A673 (cell line): ENCODE data around the gene CFAP68. TPM values are rescaled to one million over a fixed set of nuclear protein-coding genes. Genes with fewer than 3 reads are reported as not detected.

ENCODE experiments used
- BruUV-seq: library from RNA; stranded (reverse); fragments of 400-500 nt; replicated peaks from 2 replicates; lab custom pipeline; 2021; lab: Mats Ljungman, UMichigan
- CTCF ChIA-PET: fragments of 300-600 bp; sonication (Branson Sonifier 250); formaldehyde crosslinking; loops from one replicate; lab custom pipeline; 2022; ENCODE audit warnings: antibody characterized with exemption; lab: Charles Lee
- POLR2A ChIA-PET: fragments of 300-600 bp; sonication (Branson Sonifier 250); formaldehyde crosslinking; loops from one replicate; lab custom pipeline; 2022; ENCODE audit warnings: antibody characterized with exemption; ENCODE audit not compliant: low non-redundant PET; lab: Charles Lee
- DNase-seq: peaks from one replicate; pipeline ENCODE4 v3.0.0-alpha.2; 2015; ENCODE audit warnings: low spot score
- H3K27ac ChIP-seq: fragments of 200-600 bp; sonication (generic); 2 replicates; pipeline ENCODE4 v1.5.1; 2016; ENCODE audit warnings: mixed run types, low read depth, mild to moderate bottlenecking, mixed read lengths, antibody characterized with exemption, low read length; ENCODE audit not compliant: poor library complexity, severe bottlenecking
- H3K27me3 ChIP-seq: fragments of 200-600 bp; sonication (generic); replicated peaks from 2 replicates; pipeline ENCODE4 v1.6.1; 2017; ENCODE audit warnings: mixed run types, low read depth, mild to moderate bottlenecking, mixed read lengths, antibody characterized with exemption, low read length; ENCODE audit not compliant: insufficient read depth, poor library complexity
- H3K36me3 ChIP-seq: fragments of 200-600 bp; sonication (generic); 2 replicates; pipeline ENCODE4 v1.6.1; 2016; ENCODE audit warnings: mixed run types, mild to moderate bottlenecking, mixed read lengths, antibody characterized with exemption, low read length; ENCODE audit not compliant: insufficient read depth, poor library complexity, severe bottlenecking
- H3K4me1 ChIP-seq: fragments of 200-600 bp; sonication (generic); 2 replicates; pipeline ENCODE4 v1.6.1; 2017; ENCODE audit warnings: mixed run types, mild to moderate bottlenecking, mixed read lengths, antibody characterized with exemption, low read length; ENCODE audit not compliant: insufficient read depth, poor library complexity, severe bottlenecking
- H3K4me3 ChIP-seq: fragments of 200-600 bp; sonication (generic); 2 replicates; pipeline ENCODE4 v1.5.1; 2016; ENCODE audit warnings: low read depth, mixed run types, mild to moderate bottlenecking, mixed read lengths, low read length; ENCODE audit not compliant: poor library complexity, severe bottlenecking
- H3K9me3 ChIP-seq: fragments of 200-600 bp; sonication (generic); 2 replicates; pipeline ENCODE4 v1.6.1; 2016; ENCODE audit warnings: mixed run types, low read depth, mild to moderate bottlenecking, mixed read lengths, antibody characterized with exemption, low read length; ENCODE audit not compliant: poor library complexity, severe bottlenecking
- EZH2 ChIP-seq: fragments of 200-600 bp; sonication (generic); IDR thresholded peaks from 2 replicates; pipeline ENCODE4 v1.6.1; 2017; ENCODE audit warnings: borderline replicate concordance, low read depth, mild to moderate bottlenecking, mixed read lengths, antibody characterized with exemption, low read length; ENCODE audit not compliant: poor library complexity, severe bottlenecking
- intact Hi-C: fragments of 100-400 bp; cut with micrococcal nuclease; formaldehyde crosslinking; loops from one replicate; pipeline ENCODE4 v1.10.0; 2022; ENCODE audit not compliant: unreplicated experiment
- total RNA-seq: library from RNA; stranded (reverse); gene quantifications from 2 replicates; pipeline ENCODE4 v1.2.3, GENCODE V29; 2021
- TF ChIP-seq, protein P1 (sequence below): fragments of 300-800, 200-600 bp; sonication (generic); conservative IDR thresholded peaks from 2 replicates; pipeline ENCODE4 v1.5.1; 2017; ENCODE audit warnings: low read depth, mild to moderate bottlenecking, antibody characterized with exemption, low read length, moderate library complexity, mixed read lengths

Gene CFAP68
- total RNA-seq, 1 experiment from 2014 or later, result 16.9 TPM

DNA sequence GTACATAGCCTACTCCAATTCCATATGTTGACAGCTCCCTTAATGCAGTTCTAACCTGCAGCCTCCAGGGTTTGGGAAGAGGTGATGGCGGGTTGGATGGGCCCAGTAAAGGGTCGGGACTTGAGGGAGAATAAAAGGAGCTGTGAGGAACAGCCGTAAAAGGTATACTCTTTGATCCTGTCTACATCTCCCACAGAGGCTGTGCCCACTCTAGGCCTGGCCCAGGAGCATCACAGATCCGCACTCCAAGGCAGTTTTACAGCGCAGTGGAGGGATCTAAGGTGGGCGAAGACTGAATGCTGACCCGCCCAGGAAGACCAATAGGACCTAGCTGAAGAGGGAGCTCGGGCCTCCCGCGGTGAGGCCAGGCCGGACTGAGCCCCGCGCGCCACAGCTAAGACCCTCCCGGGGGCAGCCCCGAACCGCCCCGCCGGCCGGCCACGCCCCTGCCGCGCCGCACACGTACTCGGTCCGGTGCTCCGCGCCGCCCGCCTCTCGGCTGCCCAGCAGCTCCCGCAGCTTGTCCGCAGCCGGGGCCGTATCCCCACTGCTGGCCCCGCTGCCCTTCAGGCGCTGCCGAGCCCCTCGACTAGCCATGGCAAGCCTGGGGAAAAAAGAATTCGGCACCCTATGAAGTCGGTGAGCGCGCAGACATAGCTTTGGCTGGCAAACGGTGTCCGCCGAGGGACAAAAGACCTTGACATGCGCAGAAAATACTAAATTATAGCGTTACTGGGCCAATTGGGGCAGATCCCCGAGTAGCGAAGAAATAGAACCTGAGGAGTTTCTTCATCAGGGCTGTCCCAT, 8.3 kb upstream of the CFAP68 start, which contains the start of gene ALG9:
Gene ALG9, minus strand, starts transcription at position 696 of the 807 bp plus-strand sequence. Its CDS starts 99 bp downstream, at position 597.
- intact Hi-C loops, result loop anchor here (10.0 kb wide), 3 partner anchors 154 to 414 kb away; partner anchors contain the start of genes BCO2 and DLAT
- DNase-seq, result peak; percentile 88
- TF ChIP-seq, protein P1, sequence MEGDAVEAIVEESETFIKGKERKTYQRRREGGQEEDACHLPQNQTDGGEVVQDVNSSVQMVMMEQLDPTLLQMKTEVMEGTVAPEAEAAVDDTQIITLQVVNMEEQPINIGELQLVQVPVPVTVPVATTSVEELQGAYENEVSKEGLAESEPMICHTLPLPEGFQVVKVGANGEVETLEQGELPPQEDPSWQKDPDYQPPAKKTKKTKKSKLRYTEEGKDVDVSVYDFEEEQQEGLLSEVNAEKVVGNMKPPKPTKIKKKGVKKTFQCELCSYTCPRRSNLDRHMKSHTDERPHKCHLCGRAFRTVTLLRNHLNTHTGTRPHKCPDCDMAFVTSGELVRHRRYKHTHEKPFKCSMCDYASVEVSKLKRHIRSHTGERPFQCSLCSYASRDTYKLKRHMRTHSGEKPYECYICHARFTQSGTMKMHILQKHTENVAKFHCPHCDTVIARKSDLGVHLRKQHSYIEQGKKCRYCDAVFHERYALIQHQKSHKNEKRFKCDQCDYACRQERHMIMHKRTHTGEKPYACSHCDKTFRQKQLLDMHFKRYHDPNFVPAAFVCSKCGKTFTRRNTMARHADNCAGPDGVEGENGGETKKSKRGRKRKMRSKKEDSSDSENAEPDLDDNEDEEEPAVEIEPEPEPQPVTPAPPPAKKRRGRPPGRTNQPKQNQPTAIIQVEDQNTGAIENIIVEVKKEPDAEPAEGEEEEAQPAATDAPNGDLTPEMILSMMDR, result peak; percentile 30; the same call in 1 of the 2 replicates
- TF ChIP-seq EZH2, result no peak
- BruUV-seq, result no TSS peak
- H3K27me3 ChIP-seq, result no peaks in the 10 kb centered on the region
- peaks cover 23% of the 10 kb centered on the region for H3K36me3 ChIP-seq
- H3K4me3 ChIP-seq, result peak within 1 kb of the TSS; percentile 78
- ChIA-PET POLR2A (interaction anchor here (0.6 kb wide), 1 partner anchor 54 kb away, joined by 5 read pairs; no protein-coding TSS in a partner anchor), CTCF (interaction anchor here (0.5 kb wide), 2 partner anchors 66 to 93 kb away, joined by 3 to 6 read pairs; partner anchors contain the start of gene DIXDC1)
- peak within 1 kb of the TSS; percentile 78 for H3K27ac ChIP-seq
- peaks cover 7% of the 10 kb centered on the region for H3K4me1 ChIP-seq
- no peaks in the 10 kb centered on the region for H3K9me3 ChIP-seq

- CTCF ChIA-PET, result interaction anchor here (0.5 to 0.6 kb wide), 3 partner anchors 19 to 119 kb away, joined by 3 to 7 read pairs (median 4); partner anchors contain the start of gene DIXDC1
- BruUV-seq, result no TSS peak
- Histone ChIP-seq H3K4me1 (peaks cover 7% of the 10 kb centered on the region), H3K36me3 (peaks cover 19% of the 10 kb centered on the region), H3K4me3 (peak overlapping the region; percentile 78), H3K27me3 (no peaks in the 10 kb centered on the region), H3K9me3 (no peaks in the 10 kb centered on the region), H3K27ac (peak overlapping the region; percentile 78)
- TF ChIP-seq, protein P1, result no peak
- no peak for TF ChIP-seq EZH2
- POLR2A ChIA-PET, result interaction anchor here (0.6 kb wide), 1 partner anchor 245 kb away, joined by 4 read pairs; no protein-coding TSS in a partner anchor
- intact Hi-C loops, result loop anchor here (10.0 kb wide), 3 partner anchors 153 to 413 kb away; partner anchors contain the start of genes BCO2 and DLAT
- no peak for DNase-seq
Observed at GRCh38 chr11:111871693-111872161, 7.6 kb upstream of the CFAP68 start.

DNA sequence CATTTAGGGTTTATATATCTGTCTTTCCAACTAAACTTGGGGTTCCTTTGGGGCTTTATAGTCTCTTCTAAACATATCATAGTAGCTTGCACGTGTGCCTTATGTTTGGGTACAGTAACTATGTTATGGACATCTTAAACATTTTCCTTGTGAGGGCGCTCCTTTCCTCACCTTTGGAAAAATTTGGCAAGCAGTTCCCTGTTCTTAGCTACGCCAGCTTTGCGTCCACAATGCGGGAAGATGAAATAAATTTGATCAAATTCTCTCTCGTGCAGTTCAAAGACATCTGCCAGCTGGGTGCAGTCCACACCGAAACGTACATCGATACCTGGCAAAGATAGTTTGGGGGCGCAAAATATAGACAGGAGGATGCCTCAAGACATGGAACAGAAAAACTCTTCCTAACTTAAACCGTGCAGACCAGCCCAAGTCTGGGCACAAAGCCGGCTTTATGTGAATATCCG, 924 bp upstream of the CFAP68 start:
- H3K4me3 ChIP-seq, result peak overlapping the region; percentile 65
- DNase-seq, result no peak
- TSS peak; percentile 76 for BruUV-seq
- H3K27me3 ChIP-seq, result no peaks in the 10 kb centered on the region
- no peak for TF ChIP-seq EZH2
- TF ChIP-seq, protein P1, result no peak
- H3K27ac ChIP-seq, result peak overlapping the region; percentile 96
- POLR2A ChIA-PET, result no interaction called here
- intact Hi-C loops, result loop anchor here (5.0 to 10.0 kb wide), 5 partner anchors 99 to 406 kb away; partner anchors contain the start of genes BCO2, DLAT, NKAPD1 and PIH1D2
- H3K4me1 ChIP-seq, result peaks cover 4% of the 10 kb centered on the region
- no peaks in the 10 kb centered on the region for H3K36me3 ChIP-seq
- CTCF ChIA-PET, result interaction anchor here (0.9 kb wide), 1 partner anchor 402 kb away, joined by 3 read pairs; no protein-coding TSS in a partner anchor
- H3K9me3 ChIP-seq, result no peaks in the 10 kb centered on the region
